NCI-H146 treated with DMSO at 0.1 percent for 48 hours (cell line): ENCODE results near the gene MUC12.
"Not testable (repeated sequence)": the region's sequence is repeated elsewhere in the genome, so short reads cannot be mapped to it uniquely, and the experiment has no call there.

Experiments
- DNase-seq: peaks from one replicate; lab custom pipeline; 2025; ENCODE audit not compliant: unreplicated experiment; lab: John Stamatoyannopoulos, UW

MUC12 gene

DNA sequence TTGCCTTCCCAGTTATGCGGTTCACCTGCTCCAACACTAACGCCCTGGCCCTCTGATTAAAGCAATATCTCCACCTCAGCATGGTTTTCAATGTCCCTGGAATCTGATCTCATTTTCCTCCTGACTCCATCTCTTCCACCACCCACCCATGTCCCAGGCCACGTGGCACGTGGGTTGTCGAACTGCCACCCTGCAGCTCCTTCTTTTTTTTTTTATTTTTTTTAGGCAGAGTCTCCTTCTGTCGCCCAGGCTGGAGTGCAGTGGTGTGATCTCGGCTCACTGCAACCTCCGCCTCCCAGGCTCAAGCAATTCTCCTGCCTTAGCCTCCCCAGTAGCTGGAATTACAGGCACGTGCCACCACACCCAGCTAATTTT lies 94.8 kb downstream of the MUC12 start:
- DNase-seq, result not testable (repeated sequence)

DNA sequence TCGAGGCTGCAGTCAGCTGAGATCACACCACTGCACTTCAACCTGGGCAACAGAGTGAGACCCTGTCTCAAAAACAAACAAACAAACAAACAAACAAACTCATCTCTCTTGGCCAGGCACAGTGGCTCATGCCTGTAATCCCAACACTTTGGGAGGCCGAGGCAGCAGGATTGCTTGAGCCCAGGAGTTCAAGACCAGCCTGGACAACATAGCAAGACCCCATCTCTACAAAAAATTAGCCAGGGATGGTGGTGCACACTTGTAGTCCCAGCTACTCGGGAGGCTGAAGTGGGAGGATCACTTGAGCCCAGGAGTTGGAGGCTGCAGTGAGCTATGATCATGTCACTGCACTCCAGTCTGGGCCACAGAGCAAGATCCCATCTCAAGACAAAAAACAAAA lies 95.8 kb downstream of the MUC12 start:
- not testable (repeated sequence) for DNase-seq

- DNase-seq, result no peak
These were observed 96.9 kb downstream of the MUC12 start for GRCh38 chr7:101066141-101066832.

- DNase-seq, result no peak
These were observed 97.4 kb downstream of the MUC12 start for GRCh38 chr7:101066833-101067177.

GRCh38 chr7:101068401-101068800 lies 99.0 kb downstream of the MUC12 start:
- no peak for DNase-seq
